Progenitor cell of endocrine pancreas (in vitro differentiated cells): Measurements from ENCODE around the gene PARD6G. TPM values are rescaled to one million over a fixed set of nuclear protein-coding genes. Genes with fewer than 3 reads are reported as not detected.

Experiments used
- DNase-seq: peaks from one replicate; pipeline ENCODE4 v3.0.0; 2021; ENCODE audit warnings: low spot score; ENCODE audit not compliant: unreplicated experiment
- H3K27ac Mint-ChIP-seq: 2 replicates; pipeline ENCODE4 v1.8.0; 2021; ENCODE audit warnings: mild to moderate bottlenecking, moderate library complexity, mixed read lengths
- H3K27me3 Mint-ChIP-seq: 2 replicates; pipeline ENCODE4 v1.8.0; 2021; ENCODE audit warnings: mixed read lengths
- H3K36me3 Mint-ChIP-seq: 2 replicates; pipeline ENCODE4 v1.8.0; 2022; ENCODE audit warnings: mixed read lengths; ENCODE audit not compliant: insufficient read depth
- H3K4me1 Mint-ChIP-seq: 2 replicates; pipeline ENCODE4 v1.8.0; 2021; ENCODE audit warnings: low read depth, mixed read lengths
- H3K4me3 Mint-ChIP-seq: 2 replicates; pipeline ENCODE4 v1.8.0; 2021; ENCODE audit warnings: low read depth, mild to moderate bottlenecking, moderate library complexity, mixed read lengths
- H3K9me3 Mint-ChIP-seq: 2 replicates; pipeline ENCODE4 v1.8.0; 2021; ENCODE audit warnings: low read depth, mixed read lengths
- total RNA-seq: library from RNA; stranded (reverse); gene quantifications from 2 replicates; pipeline ENCODE4 v1.2.1, GENCODE V29; 2021
- TF ChIP-seq, protein P1 (sequence below): fragments of 200-600 bp; sonication (generic); IDR thresholded peaks from one replicate; pipeline ENCODE4 v1.5.0; 2021; ENCODE audit warnings: antibody characterized with exemption, mild to moderate bottlenecking; ENCODE audit not compliant: unreplicated experiment

The PARD6G gene
- total RNA-seq, 1 donor from 2014 or later: 25.8 TPM

DNA sequence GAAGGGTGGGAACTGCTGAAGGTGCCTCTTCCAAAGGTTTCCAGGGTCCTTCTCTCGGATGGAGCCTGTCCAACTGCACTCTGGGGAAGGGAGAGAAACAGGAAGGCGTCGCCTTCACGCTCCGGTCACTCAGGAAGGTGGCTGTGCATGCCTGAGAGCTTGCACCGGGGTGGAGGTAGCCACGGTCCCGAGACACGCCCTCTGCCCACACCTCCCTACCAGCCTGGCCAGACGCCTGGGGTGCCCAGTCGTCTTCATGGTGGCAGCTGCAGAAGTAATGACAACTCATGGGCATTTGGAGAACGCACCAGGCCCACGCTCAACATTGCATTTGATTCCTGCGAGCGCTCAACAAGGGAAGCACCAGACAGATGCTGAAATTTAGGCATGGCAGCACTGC lies 78.3 kb downstream of the PARD6G start:
- H3K36me3 Mint-ChIP-seq: peaks cover 9% of the 10 kb centered on the region
- no peak overlapping the region for H3K27ac Mint-ChIP-seq
- no peak overlapping the region for H3K4me3 Mint-ChIP-seq
- H3K4me1 Mint-ChIP-seq: no peaks in the 10 kb centered on the region
- H3K27me3 Mint-ChIP-seq: no peaks in the 10 kb centered on the region
- TF ChIP-seq, protein P1, sequence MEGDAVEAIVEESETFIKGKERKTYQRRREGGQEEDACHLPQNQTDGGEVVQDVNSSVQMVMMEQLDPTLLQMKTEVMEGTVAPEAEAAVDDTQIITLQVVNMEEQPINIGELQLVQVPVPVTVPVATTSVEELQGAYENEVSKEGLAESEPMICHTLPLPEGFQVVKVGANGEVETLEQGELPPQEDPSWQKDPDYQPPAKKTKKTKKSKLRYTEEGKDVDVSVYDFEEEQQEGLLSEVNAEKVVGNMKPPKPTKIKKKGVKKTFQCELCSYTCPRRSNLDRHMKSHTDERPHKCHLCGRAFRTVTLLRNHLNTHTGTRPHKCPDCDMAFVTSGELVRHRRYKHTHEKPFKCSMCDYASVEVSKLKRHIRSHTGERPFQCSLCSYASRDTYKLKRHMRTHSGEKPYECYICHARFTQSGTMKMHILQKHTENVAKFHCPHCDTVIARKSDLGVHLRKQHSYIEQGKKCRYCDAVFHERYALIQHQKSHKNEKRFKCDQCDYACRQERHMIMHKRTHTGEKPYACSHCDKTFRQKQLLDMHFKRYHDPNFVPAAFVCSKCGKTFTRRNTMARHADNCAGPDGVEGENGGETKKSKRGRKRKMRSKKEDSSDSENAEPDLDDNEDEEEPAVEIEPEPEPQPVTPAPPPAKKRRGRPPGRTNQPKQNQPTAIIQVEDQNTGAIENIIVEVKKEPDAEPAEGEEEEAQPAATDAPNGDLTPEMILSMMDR: no peak
- DNase-seq: no peak
- peaks cover 11% of the 10 kb centered on the region for H3K9me3 Mint-ChIP-seq

DNA sequence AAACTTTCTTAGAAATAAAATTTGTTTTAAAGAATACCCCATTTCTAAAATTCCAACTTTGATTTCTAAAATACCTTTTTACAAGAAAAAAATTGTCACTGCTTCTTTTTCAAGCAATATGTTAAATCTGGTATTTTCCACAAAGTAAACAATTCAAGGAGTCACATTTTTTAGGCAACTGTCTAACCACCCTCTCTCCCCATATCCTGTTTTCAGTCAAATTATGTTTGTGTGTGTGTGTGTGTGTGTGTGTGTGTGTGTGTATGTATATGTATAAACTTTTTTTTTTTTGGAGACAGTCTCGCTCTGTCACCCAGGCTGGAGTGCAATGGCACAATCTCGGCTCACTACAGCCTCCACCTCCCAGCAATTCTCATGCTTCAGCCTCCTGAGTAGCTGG lies 79.0 kb downstream of the PARD6G start:
- H3K27me3 Mint-ChIP-seq: no peaks in the 10 kb centered on the region
- no peak overlapping the region for H3K27ac Mint-ChIP-seq
- H3K4me3 Mint-ChIP-seq: no peak overlapping the region
- peaks cover 15% of the 10 kb centered on the region for H3K36me3 Mint-ChIP-seq
- no peaks in the 10 kb centered on the region for H3K4me1 Mint-ChIP-seq
- TF ChIP-seq, protein P1: no peak
- peaks cover 11% of the 10 kb centered on the region for H3K9me3 Mint-ChIP-seq
- no peak for DNase-seq

DNA sequence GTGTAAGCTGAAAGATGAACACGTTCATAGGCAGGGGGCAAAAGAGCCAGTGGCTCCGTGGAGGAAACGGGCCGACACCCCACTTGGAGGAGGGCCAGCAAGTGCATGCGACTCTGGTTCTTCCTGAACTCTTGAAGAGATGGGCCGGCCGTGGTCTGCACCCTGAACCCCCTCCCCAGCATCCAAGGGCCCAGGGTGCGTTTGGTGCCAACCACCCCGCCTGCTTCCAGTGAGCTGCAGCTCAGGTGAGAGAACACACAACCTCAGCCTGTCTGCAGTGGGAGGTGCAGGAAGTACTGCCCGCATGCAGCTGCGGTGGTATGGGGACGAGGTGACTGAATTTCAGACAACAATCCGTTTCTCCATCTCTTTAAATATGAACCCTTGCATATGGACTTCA lies 79.4 kb downstream of the PARD6G start:
- DNase-seq: no peak
- TF ChIP-seq, protein P1: no peak
- peaks cover 11% of the 10 kb centered on the region for H3K9me3 Mint-ChIP-seq
- H3K27ac Mint-ChIP-seq: no peak overlapping the region
- H3K36me3 Mint-ChIP-seq: peaks cover 17% of the 10 kb centered on the region
- H3K27me3 Mint-ChIP-seq: no peaks in the 10 kb centered on the region
- no peaks in the 10 kb centered on the region for H3K4me1 Mint-ChIP-seq
- no peak overlapping the region for H3K4me3 Mint-ChIP-seq

DNA sequence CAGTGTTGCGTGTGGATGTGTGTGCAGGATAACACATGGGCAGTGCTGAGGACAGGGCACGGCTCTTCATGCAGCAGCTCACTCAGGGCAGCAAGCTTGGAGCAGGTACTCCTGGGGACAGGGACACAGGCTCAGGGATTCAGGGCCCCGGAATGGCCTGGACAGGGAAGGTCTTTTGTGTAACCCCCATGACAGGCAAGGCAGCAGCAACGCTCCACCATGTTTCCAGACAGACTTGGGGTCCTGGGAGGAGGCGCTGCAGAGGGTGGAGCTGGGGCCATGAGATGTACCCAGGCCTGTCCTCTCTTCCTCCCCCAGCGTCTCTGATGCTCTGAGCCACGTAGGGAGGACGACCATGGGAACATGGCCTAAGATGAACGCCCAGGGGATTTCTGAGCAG lies 80.0 kb downstream of the PARD6G start:
- H3K9me3 Mint-ChIP-seq: peaks cover 11% of the 10 kb centered on the region
- H3K27me3 Mint-ChIP-seq: no peaks in the 10 kb centered on the region
- H3K36me3 Mint-ChIP-seq: peaks cover 19% of the 10 kb centered on the region
- H3K4me3 Mint-ChIP-seq: no peak overlapping the region
- no peaks in the 10 kb centered on the region for H3K4me1 Mint-ChIP-seq
- DNase-seq: no peak
- TF ChIP-seq, protein P1: no peak
- H3K27ac Mint-ChIP-seq: no peak overlapping the region

DNA sequence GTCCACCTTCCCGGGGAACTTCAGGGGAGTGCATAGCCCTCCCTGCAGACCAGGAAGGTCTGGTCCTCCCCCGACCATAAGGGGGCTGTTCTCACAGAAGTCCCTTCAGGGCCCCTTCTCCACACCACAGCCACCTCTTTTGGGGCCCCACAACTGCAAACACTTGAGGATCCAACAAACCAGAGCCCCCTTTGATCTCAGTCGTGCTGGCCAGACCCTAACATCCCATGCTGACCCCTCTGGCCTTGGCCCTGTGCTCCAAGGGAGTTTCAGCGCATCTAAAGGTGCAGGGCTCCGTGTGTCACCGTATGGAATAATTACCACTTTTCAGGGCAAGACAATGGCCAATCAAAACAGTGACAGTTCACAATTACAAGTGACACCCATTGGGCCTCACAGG lies 80.6 kb downstream of the PARD6G start:
- H3K4me3 Mint-ChIP-seq: no peak overlapping the region
- peaks cover 22% of the 10 kb centered on the region for H3K36me3 Mint-ChIP-seq
- TF ChIP-seq, protein P1: no peak
- H3K4me1 Mint-ChIP-seq: no peaks in the 10 kb centered on the region
- no peak overlapping the region for H3K27ac Mint-ChIP-seq
- peaks cover 11% of the 10 kb centered on the region for H3K9me3 Mint-ChIP-seq
- no peaks in the 10 kb centered on the region for H3K27me3 Mint-ChIP-seq
- DNase-seq: no peak
